Suprapubic skin (tissue), 3 donors: Measurements from ENCODE around the gene JUP.

Source experiments
- EP300 ChIP-seq: sonication (generic); formaldehyde crosslinking; IDR thresholded peaks from one replicate; pipeline ENCODE4 v1.6.1; 2017; ENCODE audit warnings: antibody characterized with exemption
- POLR2A ChIP-seq, 2 donors: fragments of 450-650 bp; IDR thresholded peaks; one replicate each; pipeline ENCODE4 v1.6.1; 2017; ENCODE audit warnings: antibody characterized with exemption in 2 of 2, mild to moderate bottlenecking in 2 of 2, moderate library complexity in 2 of 2
- TF ChIP-seq, protein P1 (sequence below), 2 donors: fragments of 200-600 bp in 1 of 2; fragments of 450-650 bp in 1 of 2; sonication (generic) in 1 of 2; IDR thresholded peaks; one replicate each; pipeline ENCODE4 v1.5.1; 2016 to 2019; ENCODE audit warnings: antibody characterized with exemption in 2 of 2, mild to moderate bottlenecking in 1 of 2, moderate library complexity in 1 of 2

DNA sequence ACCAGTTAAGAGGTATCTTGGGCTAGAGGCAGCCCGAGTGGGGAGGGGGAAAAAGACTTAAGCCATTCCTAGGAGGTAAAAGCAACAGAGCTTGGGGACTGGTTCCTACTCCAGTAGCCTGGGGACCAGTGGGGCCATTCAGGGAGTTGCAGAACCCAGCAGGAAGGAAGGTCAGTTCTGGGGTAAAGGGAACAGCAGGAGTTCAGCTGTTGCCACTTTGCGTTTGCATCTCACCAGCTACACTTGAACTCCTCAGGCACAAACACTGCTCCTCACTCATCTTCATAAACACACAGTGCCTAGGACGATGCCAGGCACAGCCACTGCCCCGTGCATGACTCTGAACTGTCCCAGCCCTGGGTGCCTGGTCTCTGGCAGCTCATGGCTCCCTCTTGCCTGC lies 56.0 kb downstream of the JUP start:
- TF ChIP-seq, protein P1, sequence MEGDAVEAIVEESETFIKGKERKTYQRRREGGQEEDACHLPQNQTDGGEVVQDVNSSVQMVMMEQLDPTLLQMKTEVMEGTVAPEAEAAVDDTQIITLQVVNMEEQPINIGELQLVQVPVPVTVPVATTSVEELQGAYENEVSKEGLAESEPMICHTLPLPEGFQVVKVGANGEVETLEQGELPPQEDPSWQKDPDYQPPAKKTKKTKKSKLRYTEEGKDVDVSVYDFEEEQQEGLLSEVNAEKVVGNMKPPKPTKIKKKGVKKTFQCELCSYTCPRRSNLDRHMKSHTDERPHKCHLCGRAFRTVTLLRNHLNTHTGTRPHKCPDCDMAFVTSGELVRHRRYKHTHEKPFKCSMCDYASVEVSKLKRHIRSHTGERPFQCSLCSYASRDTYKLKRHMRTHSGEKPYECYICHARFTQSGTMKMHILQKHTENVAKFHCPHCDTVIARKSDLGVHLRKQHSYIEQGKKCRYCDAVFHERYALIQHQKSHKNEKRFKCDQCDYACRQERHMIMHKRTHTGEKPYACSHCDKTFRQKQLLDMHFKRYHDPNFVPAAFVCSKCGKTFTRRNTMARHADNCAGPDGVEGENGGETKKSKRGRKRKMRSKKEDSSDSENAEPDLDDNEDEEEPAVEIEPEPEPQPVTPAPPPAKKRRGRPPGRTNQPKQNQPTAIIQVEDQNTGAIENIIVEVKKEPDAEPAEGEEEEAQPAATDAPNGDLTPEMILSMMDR (IDR thresholded peaks at IDR 0.05): no peak
- TF ChIP-seq POLR2A (IDR thresholded peaks at IDR 0.05) (no peak), EP300 (no peak)
